Fibroblast of gingiva (primary cell): ENCODE measurements around the gene ZNF256.

Experiments
- DNase-seq: peaks from one replicate; pipeline ENCODE4 v3.0.0-alpha.2; 2011; ENCODE audit warnings: low read depth

ZNF256 gene

DNA sequence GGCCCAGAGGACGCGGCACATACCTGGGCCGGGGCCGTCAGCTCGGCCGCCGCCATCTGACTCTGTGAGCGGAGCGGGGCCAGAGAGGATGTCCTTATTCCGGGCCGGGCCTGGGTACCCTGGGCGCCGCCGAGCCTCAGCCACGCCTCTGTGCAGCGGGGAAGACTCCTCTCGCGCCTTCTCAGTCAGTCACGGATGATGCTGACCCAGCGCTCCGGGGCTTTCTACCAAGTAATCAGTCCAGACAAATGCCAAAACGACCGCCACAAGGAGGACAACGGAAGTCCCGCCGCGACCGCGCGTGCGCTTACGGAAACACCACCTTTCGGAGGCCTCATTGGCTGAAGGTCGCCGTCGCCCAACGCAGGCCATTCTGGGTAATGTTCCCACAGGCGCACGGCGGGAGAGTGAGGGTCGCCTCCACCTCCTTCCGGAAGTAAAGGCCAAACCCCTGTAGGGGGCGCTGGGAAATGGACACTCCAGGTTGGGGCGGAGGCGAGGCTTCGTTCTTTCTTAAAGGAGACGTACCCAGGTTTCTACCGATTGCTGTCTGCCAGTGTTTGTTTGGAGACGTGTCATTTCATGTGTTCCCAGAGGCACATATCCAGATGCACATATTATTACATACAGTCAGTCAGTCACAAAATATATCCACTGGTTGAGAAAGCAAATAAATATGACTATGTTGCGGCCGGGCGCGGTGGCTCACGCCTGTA, at the start of gene ZNF256:
Gene ZNF256, minus strand, starts transcription at position 288 of the 716 bp plus-strand sequence. Its CDS starts 232 bp downstream, at position 56.
- peak; percentile 95 for DNase-seq

DNA sequence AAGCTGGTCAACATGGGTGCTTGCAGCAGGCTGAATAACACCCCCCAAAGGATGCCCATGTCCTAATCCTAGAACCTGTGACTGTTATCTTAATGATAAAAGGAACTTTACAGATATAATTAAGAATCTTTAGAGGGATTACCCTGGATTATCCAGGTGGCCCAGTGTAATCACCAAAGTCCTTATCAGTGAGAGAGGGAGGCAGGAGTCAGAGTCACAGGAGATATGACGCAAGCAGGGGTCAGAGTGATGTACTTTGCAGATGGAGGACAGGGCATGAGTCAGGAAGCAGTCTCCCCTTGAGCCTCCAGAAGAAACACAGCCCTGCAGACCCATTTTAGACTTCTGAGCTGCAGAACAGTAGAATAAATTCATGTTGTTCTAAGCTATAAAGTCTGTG, 45.3 kb upstream of the ZNF256 start:
- DNase-seq = no peak

DNA sequence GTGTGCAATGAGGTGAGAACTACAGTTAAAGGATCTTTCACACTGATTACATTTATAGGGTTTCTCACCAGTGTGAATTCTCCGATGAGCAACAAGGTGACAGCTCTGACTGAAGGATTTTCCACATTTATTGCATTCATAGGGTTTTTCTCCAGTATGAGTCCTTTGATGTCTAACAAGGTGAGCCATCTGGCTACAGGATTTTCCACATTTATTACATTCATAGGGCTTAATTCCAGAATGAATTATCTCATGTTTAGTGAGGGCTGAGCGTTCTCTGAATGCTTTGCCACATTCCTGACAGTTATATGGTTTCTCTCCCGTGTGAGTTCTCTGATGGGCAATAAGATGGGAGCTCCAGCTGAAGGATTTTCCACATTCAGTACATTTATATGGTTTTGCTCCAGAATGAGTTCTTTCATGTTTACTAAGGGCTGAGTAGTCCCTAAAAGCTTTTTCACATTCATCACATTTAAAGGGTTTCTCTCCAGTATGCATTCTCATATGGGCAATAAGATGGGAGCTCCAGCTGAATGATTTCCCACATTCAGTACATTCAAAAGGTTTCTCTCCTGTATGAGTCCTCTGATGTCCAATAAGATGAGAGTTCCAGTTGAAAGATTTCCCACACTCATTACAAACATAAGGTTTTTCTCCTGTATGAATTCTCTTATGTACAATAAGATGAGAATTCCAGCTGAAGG, 31.2 kb upstream of the ZNF256 start:
- no peak for DNase-seq

DNA sequence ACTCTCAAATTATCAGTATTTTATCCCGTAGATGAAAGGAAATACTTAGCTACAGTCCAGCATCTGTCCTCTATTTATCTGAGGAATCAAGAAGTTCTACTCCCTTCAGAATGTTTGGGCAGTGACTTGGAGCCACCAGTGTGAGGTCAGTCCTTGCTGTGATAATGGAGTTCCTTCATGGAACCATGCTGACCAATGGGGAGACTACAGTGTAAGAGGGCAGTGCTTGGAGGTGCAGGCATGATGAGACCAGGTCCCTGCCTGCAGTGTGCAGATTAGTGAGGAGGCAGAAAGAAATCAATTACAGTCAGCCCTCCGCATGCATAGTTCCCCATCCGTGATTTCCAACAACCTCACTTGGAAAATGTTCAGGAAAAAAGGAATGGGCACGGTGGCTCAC, 26.9 kb upstream of the ZNF256 start, which contains the start of gene C19orf18:
Gene C19orf18, minus strand, starts transcription at position 101 of the 400 bp plus-strand sequence. CDS start 102 bp downstream, outside the sequence.
- DNase-seq = no peak

DNA sequence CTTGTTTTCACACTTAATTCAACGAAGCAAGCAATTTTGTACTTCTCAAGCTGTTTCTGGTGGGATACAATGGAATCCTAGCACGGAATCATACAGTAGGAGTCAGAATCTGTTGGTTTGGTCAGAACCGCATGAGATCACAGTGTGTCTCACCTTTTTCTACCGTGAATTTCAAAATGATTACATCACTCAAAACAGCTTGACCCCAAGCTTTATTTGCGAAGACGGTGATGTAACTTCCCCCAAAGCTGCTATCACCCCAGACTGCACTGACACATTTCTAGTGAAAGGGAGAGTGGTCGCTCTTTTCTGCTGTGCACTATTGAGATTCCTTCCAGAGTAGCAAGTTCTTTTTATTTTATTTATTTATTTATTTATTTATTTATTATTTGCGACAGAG, 17.3 kb upstream of the ZNF256 start:
- no peak for DNase-seq

DNA sequence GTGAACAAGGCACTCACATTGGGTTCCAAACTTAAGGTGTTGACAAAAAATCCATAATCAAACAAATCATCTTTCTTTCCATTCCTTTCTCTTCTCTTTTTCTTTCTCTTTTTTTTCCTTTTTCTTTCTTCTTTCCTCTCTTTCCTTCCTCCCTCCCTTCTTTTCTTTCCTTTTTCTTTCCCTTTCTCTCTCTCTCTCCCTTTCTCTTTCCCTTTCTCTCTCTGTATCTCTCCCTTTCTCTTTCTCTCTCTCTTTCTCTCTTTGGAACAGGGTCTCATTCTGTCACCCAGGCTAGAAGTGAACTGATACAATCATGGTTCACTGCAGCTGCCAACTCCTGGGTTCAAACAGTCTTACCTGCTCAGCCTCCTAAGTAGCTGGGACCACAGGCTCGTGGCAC, 14.3 kb upstream of the ZNF256 start:
- DNase-seq = no peak

DNA sequence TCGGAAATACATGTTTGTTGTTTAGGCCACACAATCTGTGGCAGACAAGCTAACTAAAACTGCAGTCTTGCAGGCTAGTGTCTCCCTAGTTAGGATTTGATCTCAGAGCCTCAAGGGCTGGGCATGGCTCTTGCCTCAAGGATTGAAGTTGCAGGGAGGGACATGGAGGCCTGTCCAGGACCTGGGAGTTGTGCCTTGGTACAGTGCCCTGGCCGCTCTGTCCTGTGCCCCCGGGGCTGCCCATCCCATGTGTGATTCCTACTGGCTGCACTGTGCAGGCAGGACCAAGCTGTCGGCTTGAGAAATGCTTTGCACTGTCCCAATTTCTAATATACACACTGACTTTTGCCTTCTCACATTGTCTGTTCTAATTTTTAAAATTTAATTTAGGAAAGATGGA, 7.5 kb upstream of the ZNF256 start:
- DNase-seq = no peak

DNA sequence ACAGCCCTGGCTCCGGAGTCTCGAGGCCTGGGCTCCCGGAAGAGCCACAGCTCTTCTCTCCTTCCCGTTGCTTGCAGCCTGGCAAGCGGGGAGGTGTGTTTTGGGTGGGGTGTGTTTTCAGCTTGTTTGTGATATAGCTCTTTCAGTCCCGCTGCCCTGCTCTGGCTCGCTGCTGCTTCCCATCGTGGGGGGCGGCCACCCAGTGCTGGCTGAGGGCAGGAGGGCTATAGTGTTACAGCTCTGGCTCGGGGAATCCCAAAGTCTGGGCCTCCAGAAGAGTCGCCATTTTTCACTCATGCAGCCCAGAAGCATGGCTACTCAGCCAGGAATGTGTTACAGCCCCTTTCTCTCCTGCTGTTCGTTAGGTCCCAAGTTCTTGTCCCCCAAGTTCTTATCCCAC, 2.2 kb upstream of the ZNF256 start:
- DNase-seq = no peak

DNA sequence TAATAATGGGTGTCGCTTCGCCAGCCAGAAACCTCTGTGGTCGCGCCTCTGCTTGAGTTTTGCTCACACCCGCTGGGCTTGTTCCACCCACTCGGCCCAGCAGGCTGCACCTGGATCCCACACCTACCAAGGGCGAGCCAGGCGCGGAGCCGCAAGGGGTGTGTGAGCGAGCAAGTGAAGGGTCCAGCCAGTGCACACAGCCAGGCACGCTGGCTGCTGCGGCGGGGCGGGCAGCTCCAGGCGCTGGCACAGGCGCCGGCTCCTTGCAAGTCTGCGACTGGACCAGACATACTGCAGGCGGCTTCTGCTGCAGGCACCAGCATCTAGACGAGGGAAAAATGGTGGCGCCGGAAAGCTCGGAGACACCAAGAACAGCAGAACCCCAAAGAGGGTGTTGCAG, 1.8 kb upstream of the ZNF256 start:
- no peak for DNase-seq

DNA sequence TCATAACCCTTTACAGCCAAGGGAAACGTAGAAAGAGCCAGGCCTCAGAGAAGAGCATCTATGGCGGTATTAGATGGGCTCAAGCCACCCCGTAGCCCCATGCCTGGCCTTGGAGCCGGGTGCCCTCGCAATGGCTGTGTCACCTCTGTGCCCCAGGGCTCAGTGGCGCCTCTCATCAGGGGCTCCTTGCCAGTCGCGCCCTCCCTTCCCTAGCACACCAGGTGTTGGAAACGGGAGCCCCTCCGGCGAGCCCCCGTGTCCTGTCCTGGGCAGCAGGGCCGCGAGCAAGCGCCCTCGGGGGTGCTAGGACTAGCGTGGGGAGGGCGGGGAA, 453 bp downstream of the ZNF256 start:
- DNase-seq = no peak

DNA sequence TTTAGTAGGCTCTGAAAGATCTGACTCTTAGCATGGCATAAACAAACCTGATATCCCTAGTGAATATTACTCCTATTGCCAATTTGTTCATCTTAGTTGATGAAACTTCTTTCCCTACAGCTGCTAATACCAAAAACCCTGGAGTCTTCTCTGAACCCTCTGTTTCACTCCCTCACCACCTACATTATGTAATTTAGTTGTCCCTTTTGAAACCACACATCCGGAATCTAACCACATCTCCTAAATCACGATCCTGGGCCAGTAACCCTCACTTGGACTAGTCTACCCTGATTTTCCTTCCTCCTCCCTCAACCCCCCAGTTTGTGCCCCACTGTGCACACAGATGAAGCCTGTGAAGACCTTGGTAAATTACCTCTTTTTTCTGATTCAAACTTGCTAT, 1.2 kb downstream of the ZNF256 start:
- DNase-seq = no peak

DNA sequence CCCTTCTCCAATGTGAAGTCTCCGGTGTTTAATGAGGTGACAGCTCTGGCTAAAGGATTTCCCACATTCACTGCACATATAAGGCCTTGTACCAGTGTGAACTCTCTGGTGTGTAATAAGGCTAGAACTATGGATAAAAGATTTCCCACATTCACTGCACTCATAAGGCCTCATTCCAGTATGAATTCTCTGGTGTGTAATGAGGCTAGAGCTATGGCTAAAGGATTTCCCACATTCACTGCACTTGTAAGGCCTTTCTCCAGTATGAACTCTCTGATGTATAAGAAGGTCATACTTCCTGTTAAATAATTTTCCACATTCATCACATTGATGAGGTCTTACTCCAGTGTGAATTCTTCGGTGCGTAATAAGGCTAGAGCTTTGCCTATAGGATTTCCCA, 5.9 kb downstream of the ZNF256 start:
- no peak for DNase-seq

DNA sequence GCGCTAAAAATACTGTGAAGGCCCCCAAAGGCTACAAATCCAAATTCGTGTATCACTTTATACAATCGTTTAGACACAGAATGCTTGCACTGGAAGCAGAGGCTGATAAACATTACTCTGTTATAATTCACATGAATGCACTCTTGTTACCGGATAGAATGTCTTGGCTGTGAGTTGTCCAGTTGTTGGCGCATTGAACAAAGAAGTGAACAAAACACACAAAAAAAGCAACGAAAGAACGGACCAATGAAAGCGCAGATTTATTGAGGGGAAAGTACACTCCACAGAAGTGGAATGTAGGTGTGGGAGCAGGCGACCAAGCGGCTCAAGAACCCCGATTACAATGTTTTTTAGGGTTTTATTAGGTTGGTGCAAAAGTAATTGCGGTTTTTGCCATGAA, 11.8 kb downstream of the ZNF256 start:
- DNase-seq = no peak

DNA sequence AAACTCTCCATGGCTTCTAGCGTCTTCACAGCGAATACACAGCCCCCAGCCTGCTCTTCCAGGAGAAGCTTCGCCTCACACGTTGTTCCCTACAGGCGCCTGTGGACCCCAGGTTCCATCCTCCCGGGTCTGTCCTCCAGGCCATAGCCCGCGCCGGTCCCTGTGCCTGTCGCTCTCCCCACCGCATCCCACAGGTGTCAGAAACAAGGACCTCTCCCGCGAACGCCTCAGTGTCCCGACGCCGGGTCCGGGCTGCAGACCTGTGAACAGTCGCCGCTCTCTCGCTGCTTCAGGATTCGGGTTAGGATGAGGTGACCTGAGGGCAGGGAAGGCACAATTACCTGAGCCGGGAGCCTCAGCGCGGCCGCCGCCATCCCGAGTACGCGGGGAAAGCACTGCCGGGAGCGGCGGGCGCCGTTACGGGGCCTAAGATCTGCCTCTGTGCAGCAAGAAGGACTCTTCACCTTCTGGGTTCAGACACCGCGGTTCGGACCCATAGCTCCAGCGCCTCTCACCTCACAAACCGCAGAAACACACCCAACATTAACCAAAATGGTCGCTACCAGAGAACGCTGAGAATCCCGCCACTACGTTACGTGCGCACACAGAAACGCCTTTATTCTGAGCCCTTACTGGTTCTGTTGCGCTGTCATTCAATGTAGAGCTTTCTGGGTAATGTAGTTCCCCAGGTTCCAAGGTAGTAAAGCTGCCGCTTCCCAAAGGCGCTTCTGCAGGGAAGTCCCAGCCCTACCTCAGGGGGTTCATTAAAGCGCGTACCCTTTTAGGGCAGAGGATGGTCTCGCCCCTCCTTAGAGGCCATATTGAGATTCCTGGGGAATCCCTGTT, 12.5 kb downstream of the ZNF256 start, which contains the start of gene ZNF418:
Gene ZNF418, minus strand, starts transcription at position 583 of the 846 bp plus-strand sequence. CDS start 1,580 bp downstream, outside the sequence.
- peak; percentile 76 for DNase-seq

DNA sequence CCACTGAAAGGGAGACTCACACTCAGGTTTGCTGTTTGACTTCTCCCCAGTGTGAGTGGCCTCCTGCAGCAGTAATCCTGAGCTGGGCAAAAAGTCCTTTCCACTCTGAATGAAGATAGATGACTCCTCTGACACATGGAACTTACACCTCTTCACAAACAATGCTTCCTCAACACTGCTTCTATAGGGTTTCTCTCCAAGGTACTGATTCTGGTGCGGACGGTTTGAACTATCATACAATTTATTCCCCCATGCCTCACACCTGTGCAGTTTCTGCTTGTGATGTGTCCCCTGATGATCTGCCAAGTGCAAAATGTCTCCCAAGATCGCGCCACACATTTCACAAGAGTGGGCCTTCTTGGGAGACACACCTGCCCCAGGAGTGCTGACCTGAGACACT, 19.9 kb downstream of the ZNF256 start:
- no peak for DNase-seq

DNA sequence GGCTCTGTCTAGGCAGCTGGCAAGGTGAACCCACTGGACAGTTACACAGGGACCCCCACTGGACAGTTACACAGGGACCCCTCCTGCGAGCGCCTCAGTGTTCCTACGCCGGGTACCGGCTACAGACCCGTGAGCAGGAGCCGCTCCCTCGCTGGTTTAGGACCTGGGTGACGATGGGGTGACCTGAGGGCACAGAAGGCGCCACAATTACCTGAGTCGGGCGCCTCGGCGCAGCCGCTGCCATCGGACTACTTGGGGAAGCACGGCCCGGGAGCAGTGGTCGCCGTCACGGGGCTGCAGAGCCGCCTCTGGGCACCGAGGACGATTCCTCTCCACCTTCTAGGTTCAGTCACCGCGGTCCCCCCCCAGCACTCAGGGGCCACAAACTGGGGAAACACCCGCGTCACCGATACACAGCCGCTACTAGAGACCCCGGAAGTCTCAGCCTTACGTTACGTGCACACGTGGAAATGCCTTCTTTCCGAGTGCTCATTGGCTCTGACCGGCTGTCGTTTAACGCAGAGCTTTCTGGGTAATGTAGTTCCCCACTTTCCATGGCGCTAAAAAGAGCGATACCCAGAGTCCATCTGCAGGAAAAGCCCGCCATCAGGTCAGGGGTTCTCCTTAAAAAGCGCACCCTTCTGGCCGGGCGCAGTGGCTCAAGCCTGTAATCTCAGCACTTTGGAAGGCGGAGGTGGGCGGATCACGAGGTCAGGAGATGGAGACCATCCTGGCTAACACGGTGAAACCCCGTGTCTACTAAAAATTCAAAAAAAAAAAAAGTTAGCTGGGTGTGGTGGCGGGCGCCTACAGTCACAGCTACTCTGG, 31.1 kb downstream of the ZNF256 start, which contains the start of gene ZNF417:
Gene ZNF417, minus strand, starts transcription at position 425 of the 828 bp plus-strand sequence. Its CDS starts 181 bp downstream, at position 244.
- peak; percentile 92 for DNase-seq

DNA sequence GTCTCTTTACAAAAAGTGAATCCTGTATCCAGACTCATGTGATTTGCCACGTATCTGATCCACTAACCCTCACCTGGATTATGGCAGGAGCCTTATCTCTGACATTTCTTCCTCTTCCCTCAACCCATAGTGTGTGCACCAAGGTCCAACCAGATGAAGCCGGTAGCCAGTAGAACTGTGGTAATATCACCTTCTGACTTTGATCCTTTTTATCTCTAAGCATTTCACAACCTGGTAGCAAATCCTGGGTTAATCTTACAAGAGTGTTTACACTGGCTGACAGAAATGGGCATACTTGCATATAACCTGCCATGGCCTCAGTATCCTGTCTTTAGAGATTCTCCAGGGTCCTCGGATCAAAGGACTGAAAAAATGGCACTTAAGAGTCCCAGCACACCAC, 33.0 kb downstream of the ZNF256 start:
- DNase-seq = no peak

DNA sequence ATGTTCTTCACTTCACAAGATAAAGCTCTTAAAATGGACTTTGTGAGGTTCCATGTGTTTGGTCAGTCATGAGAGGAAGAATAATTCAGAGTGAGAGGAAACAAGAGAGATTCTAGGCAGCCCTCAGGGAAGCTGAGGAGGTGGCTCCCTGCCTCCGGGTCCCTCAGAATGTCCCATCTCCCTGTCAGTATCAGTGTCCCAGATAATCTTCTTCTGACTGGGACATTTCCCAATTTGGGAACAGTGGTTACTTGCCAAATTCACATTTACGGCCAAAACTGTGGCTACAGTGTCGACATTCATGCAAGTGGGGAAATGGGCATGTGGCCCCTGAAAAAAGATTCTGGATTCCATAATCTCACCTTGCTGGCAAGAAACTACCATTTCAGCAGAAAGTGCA, 40.1 kb downstream of the ZNF256 start:
- DNase-seq = no peak

DNA sequence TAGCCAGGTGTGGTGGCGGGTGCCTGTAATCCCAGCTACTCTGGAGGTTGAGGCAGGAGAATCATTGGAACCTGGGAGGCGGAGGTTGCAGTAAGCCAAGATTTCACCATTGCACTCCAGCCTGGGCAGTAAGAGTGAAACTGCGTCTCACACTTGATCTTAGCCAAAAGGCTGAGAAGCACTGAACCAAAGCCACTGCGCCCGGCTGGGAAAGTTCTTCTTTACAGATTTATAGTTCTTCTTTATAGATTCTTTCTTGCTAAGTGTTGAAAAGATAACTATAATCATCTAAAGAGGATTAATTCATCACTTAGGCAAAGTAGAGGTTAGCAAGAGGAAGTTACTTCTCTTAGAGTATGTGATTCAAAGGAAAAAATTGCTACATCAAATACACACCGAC, 42.2 kb downstream of the ZNF256 start:
- no peak for DNase-seq

DNA sequence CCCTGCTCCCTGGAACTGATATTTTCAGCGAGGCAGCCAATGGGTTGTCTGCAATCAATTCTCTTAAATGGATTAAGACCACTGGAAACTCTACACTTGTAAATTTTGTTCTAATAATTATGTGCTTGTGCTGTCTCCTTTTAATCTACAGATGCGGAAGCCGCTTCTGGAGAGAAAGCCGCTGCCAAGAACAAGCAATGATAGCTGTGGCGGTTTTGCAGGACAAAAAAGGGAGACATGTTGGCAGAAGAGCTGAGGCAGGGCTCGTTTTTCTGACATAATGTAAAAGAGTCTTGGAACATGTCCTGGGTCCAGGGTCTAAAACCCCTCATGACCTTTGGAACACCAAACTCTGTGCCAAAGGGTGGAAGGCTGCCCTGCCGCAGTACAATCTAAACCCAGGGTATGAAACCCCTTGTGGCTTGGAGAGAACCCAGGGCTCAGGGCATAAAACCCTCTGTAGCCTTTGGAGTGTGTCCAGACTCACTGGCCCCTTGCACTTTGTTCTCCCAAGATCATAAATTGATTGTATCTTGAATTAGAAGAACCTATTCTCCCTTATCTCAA, 43.8 kb downstream of the ZNF256 start:
- no peak for DNase-seq

DNA sequence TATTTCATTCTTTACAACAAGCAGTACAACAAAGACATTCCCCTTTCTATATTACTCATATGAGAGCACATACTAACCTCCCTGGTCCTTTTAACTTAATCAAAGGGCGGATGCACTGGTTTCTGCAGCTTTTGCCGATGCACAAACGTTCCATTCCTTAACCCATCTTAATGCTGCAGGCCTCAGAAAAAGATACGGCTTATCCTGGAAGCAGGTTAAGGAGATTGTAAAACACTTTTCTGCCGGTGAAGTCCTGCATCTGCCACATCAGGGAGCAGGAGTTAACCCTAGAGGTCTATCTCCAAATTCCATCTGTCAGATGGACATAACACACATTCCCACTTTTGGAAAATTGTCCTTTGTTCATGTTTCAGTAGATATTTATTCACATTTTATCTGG, 47.2 kb downstream of the ZNF256 start:
- DNase-seq = no peak
